Gastrocnemius medialis (tissue), 4 donors: ENCODE results near the gene CDK5R1.

Source experiments
- POLR2A ChIP-seq, 2 donors: fragments of 450-650 bp; IDR thresholded peaks; one replicate each; pipeline ENCODE4 v1.6.1; 2017; ENCODE audit warnings: antibody characterized with exemption in 2 of 2, mild to moderate bottlenecking in 2 of 2, moderate library complexity in 2 of 2
- TF ChIP-seq, protein P1 (sequence below), 5 experiments: fragments of 450-650 bp in 3 of 5; fragments of 200-600 bp in 2 of 5; sonication (generic) in 2 of 5; IDR thresholded peaks in 4 of 5; conservative IDR thresholded peaks in 1 of 5; 1 replicate in 4 of 5; 2 replicates in 1 of 5; pipeline ENCODE4 v1.5.1; 2016 to 2019; ENCODE audit warnings: antibody characterized with exemption in 5 of 5, mild to moderate bottlenecking in 3 of 5, moderate library complexity in 3 of 5

DNA sequence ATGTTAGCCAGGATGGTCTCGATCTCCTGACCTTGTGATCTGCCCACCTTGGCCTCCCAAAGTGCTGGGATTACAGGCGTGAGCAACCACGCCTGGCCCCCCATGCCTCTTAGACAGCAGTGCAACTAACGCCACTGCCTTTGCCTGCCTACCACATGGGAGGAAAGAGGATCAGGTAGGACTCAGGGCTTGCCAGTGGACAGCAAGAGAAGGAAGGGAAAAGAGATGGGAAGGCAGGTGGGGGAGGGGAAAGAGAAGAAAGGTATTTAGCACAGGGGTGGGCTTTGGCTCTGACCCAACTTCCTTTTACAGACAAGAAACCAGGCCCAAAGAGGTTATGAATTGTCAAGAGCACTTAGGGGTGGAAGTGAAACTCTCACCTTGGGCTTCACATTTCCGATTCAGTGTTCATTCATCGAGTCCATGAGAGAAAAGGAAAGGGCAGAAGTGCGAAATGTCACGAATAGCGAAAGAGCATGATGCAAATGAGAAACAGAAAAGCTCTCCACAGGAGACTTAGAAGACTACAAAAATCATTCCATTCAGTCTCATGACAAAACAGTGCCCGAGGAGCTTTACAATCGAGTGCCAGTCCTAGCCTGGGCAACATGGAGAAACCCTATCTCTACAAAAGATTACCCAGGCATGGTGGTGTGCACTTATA, 36.4 kb downstream of the CDK5R1 start:
- TF ChIP-seq, protein P1, sequence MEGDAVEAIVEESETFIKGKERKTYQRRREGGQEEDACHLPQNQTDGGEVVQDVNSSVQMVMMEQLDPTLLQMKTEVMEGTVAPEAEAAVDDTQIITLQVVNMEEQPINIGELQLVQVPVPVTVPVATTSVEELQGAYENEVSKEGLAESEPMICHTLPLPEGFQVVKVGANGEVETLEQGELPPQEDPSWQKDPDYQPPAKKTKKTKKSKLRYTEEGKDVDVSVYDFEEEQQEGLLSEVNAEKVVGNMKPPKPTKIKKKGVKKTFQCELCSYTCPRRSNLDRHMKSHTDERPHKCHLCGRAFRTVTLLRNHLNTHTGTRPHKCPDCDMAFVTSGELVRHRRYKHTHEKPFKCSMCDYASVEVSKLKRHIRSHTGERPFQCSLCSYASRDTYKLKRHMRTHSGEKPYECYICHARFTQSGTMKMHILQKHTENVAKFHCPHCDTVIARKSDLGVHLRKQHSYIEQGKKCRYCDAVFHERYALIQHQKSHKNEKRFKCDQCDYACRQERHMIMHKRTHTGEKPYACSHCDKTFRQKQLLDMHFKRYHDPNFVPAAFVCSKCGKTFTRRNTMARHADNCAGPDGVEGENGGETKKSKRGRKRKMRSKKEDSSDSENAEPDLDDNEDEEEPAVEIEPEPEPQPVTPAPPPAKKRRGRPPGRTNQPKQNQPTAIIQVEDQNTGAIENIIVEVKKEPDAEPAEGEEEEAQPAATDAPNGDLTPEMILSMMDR (IDR thresholded peaks at IDR 0.05 in 4 of 5, conservative IDR thresholded peaks at IDR 0.05 in 1 of 5), result no peak
- no peak for TF ChIP-seq POLR2A (IDR thresholded peaks at IDR 0.05)
